Measurements from ENCODE around the gene HDAC4. TPM values are rescaled to one million over a fixed set of nuclear protein-coding genes. Genes with fewer than 3 reads are reported as not detected.
A peak's percentile ranks its signal among the peaks of the same experiment; 100 is the strongest.

HDAC4 gene
- total and polyA plus RNA-seq, 2 experiments from 2014 or later = 8.1 to 41.8 TPM

DNA sequence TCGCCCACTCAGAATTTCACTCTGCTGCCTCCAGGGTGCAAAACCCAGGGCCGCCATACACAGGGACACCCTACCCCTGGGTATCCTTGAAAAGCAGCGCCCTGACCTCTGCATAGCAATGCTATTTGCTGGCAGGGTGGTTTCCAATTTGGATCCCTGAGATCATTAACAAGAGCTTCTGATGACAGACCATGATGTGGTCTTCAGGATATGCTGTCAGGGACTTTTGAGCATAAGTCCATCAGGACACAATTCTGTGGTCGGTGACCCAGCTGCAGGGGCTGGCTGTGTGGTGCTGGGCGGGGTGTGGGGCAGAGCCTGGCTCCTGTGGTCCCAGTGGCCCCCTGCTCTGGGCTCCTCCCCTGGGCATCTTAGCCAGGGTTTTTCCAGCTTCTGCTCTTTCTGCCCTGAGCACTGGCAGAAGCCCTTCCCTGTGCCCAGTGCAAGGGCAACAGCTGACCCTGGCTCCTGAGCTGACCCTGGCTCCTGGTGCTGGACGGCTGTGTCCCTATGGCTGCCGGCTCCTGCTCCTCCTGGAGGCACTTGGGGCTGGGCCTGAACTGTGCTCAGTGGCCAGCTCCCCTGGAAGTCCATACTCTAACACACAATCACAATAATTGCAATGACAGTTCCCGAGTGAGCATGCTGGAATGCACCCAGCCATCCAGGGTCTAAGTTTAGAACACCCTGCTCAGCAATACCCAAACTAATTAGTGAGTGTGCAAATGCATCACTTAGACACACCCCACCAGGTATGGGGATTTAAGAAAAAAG is 271.5 kb downstream of the HDAC4 start:
- peaks cover 7% of the 10 kb centered on the region for H3K27me3 Mint-ChIP-seq (ENCODE audit: insufficient read depth, low read depth, poor library complexity)
- no peaks in the 10 kb centered on the region for H3K79me2 ChIP-seq (replicated peaks; ENCODE audit: insufficient read depth)
- no peak overlapping the region for H3K27ac ChIP-seq (ENCODE audit: low read depth)
- no peaks in the 10 kb centered on the region for H3K4me1 ChIP-seq (ENCODE audit: insufficient read depth)
- no peak overlapping the region for H3K4me3 Mint-ChIP-seq
- H3K27me3 ChIP-seq (ENCODE audit: insufficient read depth) = no peaks in the 10 kb centered on the region
- no peaks in the 10 kb centered on the region for H3K4me1 Mint-ChIP-seq
- H3K9me3 Mint-ChIP-seq = peaks cover 7% of the 10 kb centered on the region; the same call in 2 of the 3 replicates
- H3K27ac Mint-ChIP-seq = 0 out of 2 replicates have a peak overlapping the region, but pooled peaks have one; percentile 40
- peaks cover 46% of the 10 kb centered on the region for H3K36me3 Mint-ChIP-seq (ENCODE audit: low read depth)
- TF ChIP-seq, protein P1, sequence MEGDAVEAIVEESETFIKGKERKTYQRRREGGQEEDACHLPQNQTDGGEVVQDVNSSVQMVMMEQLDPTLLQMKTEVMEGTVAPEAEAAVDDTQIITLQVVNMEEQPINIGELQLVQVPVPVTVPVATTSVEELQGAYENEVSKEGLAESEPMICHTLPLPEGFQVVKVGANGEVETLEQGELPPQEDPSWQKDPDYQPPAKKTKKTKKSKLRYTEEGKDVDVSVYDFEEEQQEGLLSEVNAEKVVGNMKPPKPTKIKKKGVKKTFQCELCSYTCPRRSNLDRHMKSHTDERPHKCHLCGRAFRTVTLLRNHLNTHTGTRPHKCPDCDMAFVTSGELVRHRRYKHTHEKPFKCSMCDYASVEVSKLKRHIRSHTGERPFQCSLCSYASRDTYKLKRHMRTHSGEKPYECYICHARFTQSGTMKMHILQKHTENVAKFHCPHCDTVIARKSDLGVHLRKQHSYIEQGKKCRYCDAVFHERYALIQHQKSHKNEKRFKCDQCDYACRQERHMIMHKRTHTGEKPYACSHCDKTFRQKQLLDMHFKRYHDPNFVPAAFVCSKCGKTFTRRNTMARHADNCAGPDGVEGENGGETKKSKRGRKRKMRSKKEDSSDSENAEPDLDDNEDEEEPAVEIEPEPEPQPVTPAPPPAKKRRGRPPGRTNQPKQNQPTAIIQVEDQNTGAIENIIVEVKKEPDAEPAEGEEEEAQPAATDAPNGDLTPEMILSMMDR (conservative IDR thresholded peaks at IDR 0.05; ENCODE audit: low read depth in 2 of 2) = no peak
- TF ChIP-seq EZH2 (IDR thresholded peaks at IDR 0.05; ENCODE audit: low read depth, unreplicated experiment) = no peak
- TF ChIP-seq ZNF114 (CRISPR knock-in tag; IDR thresholded peaks at IDR 0.05) = no peak
- TF ChIP-seq CREB1 (CRISPR knock-in tag; IDR thresholded peaks at IDR 0.05; ENCODE audit: low read depth) = no peak
- no peak for TF ChIP-seq STAT1 (IDR thresholded peaks at IDR 0.05; ENCODE audit: unreplicated experiment)
- no peak for TF ChIP-seq JUNB (IDR thresholded peaks at IDR 0.05; ENCODE audit: unreplicated experiment)
- TF ChIP-seq POLR2AphosphoS5 (IDR thresholded peaks at IDR 0.05; ENCODE audit: low read depth) = no peak
- TF ChIP-seq, protein P2, sequence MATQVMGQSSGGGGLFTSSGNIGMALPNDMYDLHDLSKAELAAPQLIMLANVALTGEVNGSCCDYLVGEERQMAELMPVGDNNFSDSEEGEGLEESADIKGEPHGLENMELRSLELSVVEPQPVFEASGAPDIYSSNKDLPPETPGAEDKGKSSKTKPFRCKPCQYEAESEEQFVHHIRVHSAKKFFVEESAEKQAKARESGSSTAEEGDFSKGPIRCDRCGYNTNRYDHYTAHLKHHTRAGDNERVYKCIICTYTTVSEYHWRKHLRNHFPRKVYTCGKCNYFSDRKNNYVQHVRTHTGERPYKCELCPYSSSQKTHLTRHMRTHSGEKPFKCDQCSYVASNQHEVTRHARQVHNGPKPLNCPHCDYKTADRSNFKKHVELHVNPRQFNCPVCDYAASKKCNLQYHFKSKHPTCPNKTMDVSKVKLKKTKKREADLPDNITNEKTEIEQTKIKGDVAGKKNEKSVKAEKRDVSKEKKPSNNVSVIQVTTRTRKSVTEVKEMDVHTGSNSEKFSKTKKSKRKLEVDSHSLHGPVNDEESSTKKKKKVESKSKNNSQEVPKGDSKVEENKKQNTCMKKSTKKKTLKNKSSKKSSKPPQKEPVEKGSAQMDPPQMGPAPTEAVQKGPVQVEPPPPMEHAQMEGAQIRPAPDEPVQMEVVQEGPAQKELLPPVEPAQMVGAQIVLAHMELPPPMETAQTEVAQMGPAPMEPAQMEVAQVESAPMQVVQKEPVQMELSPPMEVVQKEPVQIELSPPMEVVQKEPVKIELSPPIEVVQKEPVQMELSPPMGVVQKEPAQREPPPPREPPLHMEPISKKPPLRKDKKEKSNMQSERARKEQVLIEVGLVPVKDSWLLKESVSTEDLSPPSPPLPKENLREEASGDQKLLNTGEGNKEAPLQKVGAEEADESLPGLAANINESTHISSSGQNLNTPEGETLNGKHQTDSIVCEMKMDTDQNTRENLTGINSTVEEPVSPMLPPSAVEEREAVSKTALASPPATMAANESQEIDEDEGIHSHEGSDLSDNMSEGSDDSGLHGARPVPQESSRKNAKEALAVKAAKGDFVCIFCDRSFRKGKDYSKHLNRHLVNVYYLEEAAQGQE (IDR thresholded peaks at IDR 0.05; ENCODE audit: unreplicated experiment) = no peak
- TF ChIP-seq, protein P3, sequence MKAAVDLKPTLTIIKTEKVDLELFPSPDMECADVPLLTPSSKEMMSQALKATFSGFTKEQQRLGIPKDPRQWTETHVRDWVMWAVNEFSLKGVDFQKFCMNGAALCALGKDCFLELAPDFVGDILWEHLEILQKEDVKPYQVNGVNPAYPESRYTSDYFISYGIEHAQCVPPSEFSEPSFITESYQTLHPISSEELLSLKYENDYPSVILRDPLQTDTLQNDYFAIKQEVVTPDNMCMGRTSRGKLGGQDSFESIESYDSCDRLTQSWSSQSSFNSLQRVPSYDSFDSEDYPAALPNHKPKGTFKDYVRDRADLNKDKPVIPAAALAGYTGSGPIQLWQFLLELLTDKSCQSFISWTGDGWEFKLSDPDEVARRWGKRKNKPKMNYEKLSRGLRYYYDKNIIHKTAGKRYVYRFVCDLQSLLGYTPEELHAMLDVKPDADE (IDR thresholded peaks at IDR 0.05) = no peak
- no peak for TF ChIP-seq NANOG (IDR thresholded peaks at IDR 0.05; ENCODE audit: borderline replicate concordance)
- no peak for TF ChIP-seq ZNF331 (CRISPR knock-in tag; IDR thresholded peaks at IDR 0.05; ENCODE audit: low read depth)
- TF ChIP-seq EZH2phosphoT487 (IDR thresholded peaks at IDR 0.05; ENCODE audit: unreplicated experiment) = no peak
- TF ChIP-seq, protein P4, sequence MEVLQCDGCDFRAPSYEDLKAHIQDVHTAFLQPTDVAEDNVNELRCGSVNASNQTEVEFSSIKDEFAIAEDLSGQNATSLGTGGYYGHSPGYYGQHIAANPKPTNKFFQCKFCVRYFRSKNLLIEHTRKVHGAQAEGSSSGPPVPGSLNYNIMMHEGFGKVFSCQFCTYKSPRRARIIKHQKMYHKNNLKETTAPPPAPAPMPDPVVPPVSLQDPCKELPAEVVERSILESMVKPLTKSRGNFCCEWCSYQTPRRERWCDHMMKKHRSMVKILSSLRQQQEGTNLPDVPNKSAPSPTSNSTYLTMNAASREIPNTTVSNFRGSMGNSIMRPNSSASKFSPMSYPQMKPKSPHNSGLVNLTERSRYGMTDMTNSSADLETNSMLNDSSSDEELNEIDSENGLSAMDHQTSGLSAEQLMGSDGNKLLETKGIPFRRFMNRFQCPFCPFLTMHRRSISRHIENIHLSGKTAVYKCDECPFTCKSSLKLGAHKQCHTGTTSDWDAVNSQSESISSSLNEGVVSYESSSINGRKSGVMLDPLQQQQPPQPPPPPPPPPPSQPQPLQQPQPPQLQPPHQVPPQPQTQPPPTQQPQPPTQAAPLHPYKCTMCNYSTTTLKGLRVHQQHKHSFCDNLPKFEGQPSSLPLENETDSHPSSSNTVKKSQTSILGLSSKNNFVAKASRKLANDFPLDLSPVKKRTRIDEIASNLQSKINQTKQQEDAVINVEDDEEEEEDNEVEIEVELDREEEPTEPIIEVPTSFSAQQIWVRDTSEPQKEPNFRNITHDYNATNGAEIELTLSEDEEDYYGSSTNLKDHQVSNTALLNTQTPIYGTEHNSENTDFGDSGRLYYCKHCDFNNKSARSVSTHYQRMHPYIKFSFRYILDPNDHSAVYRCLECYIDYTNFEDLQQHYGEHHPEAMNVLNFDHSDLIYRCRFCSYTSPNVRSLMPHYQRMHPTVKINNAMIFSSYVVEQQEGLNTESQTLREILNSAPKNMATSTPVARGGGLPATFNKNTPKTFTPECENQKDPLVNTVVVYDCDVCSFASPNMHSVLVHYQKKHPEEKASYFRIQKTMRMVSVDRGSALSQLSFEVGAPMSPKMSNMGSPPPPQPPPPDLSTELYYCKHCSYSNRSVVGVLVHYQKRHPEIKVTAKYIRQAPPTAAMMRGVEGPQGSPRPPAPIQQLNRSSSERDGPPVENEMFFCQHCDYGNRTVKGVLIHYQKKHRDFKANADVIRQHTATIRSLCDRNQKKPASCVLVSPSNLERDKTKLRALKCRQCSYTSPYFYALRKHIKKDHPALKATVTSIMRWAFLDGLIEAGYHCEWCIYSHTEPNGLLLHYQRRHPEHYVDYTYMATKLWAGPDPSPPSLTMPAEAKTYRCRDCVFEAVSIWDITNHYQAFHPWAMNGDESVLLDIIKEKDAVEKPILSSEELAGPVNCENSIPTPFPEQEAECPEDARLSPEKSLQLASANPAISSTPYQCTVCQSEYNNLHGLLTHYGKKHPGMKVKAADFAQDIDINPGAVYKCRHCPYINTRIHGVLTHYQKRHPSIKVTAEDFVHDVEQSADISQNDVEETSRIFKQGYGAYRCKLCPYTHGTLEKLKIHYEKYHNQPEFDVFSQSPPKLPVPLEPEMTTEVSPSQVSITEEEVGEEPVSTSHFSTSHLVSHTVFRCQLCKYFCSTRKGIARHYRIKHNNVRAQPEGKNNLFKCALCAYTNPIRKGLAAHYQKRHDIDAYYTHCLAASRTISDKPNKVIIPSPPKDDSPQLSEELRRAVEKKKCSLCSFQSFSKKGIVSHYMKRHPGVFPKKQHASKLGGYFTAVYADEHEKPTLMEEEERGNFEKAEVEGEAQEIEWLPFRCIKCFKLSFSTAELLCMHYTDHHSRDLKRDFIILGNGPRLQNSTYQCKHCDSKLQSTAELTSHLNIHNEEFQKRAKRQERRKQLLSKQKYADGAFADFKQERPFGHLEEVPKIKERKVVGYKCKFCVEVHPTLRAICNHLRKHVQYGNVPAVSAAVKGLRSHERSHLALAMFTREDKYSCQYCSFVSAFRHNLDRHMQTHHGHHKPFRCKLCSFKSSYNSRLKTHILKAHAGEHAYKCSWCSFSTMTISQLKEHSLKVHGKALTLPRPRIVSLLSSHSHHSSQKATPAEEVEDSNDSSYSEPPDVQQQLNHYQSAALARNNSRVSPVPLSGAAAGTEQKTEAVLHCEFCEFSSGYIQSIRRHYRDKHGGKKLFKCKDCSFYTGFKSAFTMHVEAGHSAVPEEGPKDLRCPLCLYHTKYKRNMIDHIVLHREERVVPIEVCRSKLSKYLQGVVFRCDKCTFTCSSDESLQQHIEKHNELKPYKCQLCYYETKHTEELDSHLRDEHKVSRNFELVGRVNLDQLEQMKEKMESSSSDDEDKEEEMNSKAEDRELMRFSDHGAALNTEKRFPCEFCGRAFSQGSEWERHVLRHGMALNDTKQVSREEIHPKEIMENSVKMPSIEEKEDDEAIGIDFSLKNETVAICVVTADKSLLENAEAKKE (CRISPR knock-in tag; IDR thresholded peaks at IDR 0.05) = no peak
- H3K9me2 ChIP-seq (ENCODE audit: insufficient read depth) = no peaks in the 10 kb centered on the region
- DNase-seq (ENCODE audit: low spot score) (no peak), ATAC-seq (no peak)
- H3K36me3 ChIP-seq (ENCODE audit: insufficient read depth) = peaks cover 3% of the 10 kb centered on the region; the same call in 1 of the 2 replicates
- no peak overlapping the region for H3K4me2 ChIP-seq
- H4K20me1 ChIP-seq (replicated peaks; ENCODE audit: insufficient read depth) = no peaks in the 10 kb centered on the region; the same call in 1 of the 2 replicates
- no peak overlapping the region for H2AFZ ChIP-seq
- H3K4me3 ChIP-seq = no peak overlapping the region
- no peaks in the 10 kb centered on the region for H3F3A ChIP-seq (replicated peaks; ENCODE audit: low read depth)

All from GM23338 (cell line).